HG03280 (cell line): ENCODE measurements around the gene CDCP2.

Experiments used
- ATAC-seq: cut with Tn5 transposase; IDR thresholded peaks from one replicate; pipeline ENCODE4 v1.9.1; 2021; ENCODE audit warnings: mild to moderate bottlenecking, moderate library complexity; ENCODE audit not compliant: unreplicated experiment

CDCP2 gene

DNA sequence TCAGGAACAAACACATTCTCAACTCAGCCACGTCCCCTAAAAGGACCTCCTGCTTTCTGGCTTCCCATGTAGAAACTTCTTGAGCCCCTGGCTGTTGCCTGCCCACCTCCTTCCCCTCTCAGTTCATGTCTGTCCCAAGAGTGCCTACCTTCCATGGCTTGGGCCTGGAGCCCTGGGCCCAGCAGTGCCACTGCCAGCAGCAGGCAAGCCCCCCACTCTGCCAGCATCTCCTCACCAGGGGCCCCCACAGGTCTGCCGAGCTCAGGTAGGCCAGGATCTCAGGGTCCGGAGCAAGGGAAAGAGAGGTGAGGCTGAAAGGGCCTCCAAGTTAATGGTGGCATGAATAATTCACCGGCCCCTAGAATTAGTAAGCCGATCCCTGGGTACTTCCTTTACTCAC, at the start of gene CDCP2:
CDCP2 (minus strand) TSS at position 305 of the 400 bp plus-strand sequence; CDS start at position 227, 78 bp downstream.
- ATAC-seq: no peak

DNA sequence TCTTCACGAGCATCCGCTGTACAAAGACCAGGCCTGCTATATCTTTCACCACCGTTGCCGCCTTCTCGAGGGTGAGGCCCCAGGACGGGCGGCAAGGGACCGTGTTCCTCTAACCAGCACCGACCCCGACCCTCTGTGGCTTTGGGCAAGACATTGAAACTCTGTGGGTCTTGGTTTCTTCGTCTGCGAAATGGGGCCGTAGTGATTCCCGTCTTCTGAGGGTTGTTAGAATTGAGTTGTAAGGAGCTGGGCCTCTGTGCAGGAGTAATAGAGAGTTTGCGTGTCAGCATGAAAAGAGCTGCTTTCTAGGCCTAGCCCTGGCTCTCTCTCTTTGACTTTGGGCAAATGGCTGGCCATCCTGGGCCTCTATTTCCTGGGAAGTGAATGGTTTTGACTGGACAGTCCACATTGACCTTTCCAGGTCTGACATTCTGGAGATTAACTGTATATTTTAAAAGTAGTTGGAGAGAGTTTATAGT, 47.8 kb upstream of the CDCP2 start:
- ATAC-seq: peak; percentile 6

DNA sequence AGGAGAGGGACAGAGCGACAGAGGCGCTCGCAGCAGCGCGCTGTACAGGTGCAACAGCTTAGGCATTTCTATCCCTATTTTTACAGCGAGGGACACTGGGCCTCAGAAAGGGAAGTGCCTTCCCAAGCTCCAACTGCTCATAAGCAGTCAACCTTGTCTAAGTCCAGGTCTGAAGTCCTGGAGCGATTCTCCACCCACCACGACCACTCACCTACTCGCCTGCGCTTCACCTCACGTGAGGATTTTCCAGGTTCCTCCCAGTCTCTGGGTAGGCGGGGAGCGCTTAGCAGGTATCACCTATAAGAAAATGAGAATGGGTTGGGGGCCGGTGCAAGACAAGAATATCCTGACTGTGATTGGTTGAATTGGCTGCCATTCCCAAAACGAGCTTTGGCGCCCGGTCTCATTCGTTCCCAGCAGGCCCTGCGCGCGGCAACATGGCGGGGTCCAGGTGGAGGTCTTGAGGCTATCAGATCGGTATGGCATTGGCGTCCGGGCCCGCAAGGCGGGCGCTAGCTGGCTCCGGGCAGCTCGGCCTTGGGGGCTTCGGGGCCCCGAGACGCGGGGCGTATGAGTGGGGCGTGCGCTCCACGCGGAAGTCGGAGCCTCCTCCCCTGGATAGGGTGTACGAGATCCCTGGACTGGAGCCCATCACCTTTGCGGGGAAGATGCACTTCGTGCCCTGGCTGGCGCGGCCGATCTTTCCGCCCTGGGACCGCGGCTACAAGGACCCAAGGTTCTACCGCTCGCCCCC, 47.1 kb upstream of the CDCP2 start, which contains the start of the genes CYB5RL and MRPL37:
CYB5RL (minus strand) TSS at position 266 of the 754 bp plus-strand sequence. CDS start 4,414 bp downstream, outside the sequence.
MRPL37 (plus strand) TSS at position 403 of the 754 bp plus-strand sequence; CDS start at position 480, 77 bp downstream.
- ATAC-seq: peak; percentile 97

DNA sequence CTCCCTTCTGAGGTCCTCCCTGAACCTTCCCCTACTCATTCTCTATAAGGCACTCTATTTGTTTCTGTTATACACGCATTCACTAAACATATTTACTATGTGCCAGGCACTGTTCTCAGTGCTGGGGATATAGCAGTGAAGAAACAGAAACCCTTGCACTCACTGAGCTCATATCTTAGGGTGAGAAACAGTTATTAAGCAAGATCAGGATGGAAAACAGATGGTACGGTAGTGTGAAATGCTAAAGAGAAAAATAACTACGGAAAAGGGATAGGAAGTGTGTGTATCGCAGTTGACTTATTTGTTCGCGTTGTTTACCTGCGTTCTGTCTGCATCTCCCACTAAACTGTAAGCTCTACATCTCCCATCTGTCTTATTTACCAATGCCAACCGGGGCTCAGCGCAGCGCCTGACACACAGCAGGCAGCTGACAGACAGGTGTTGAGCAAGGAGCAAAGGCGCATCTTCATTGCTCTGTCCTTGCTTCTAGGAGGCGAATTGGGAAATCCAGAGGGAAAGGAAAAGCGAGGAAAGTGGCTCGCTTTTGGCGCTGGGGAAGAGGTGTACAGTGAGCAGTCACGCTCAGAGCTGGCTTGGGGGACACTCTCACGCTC, 46.5 kb upstream of the CDCP2 start:
- ATAC-seq: no peak

DNA sequence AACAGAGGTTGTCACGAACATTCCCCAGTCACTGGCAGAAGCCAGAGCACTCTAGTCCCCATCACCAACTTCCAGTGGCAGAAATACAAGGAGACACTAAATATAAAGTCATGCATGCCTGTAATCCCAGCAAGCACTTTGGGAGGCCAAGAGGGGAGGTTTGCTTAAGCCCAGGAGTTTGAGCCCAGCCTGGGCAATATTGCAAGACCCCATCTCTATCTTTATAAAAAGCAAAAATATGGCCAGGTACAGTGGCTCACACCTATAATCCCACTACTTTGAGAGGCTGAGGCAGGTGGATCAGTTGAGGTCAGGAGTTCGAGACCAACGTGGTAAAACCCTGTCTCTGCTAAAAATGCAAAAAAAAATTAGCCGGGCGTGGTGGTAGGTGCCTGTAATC, 40.7 kb upstream of the CDCP2 start:
- no peak for ATAC-seq

DNA sequence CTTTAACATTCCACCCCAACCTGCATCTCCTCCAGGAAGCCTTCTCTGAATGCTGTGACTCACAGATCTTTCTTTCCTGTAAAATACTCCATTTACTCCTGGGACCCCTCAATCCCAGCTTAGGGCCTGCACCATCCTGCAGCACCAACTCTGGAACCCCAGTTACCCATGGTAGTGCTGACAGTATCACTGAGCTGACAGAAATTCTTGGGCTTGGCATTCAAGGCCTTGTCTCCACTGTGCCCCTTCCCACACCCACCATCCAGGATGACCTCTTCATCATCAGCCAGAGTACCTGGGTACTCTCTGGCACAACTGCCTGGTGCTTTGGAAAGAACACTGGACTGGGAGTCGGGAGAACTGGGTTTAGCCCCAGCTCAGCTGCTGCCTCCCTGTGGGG, 38.7 kb upstream of the CDCP2 start:
- no peak for ATAC-seq

DNA sequence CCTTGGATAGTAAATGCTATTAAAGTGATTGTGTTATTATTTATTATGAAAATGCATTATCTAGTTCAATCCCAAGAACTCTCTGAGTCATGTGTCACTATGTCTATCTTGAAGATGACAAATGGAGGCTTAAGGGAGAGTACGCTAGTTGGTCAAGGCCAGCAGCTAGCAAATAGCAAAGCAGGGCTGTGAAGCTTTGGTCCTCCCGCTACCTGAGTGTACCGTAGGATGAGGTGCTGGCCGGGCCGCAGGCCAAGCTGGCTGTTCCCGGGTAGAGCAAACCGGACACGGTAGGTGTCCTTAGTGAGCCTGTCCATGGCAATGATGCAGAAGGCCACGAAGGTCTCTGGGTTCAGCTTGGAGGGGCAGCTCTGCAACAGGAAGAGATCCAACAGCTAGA, 37.7 kb upstream of the CDCP2 start:
- ATAC-seq: no peak

DNA sequence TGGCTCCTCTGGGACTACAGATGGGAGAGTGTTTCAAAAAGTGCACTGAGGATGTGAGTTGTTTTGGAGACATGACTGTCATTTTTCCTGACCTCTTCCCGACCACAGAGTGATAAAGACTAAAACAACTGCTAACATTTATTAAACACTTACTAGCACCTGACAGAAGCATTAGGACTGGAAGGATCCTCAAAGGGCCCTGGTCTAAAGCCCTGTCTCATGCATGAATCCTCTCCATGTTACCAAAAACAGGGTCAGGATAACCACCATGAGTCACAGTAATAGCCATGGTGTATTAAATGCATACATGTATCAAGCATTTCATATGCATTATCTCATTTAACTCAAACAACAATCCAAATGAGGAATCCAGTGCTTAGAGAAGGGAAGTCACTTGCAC, 35.5 kb upstream of the CDCP2 start:
- no peak for ATAC-seq

DNA sequence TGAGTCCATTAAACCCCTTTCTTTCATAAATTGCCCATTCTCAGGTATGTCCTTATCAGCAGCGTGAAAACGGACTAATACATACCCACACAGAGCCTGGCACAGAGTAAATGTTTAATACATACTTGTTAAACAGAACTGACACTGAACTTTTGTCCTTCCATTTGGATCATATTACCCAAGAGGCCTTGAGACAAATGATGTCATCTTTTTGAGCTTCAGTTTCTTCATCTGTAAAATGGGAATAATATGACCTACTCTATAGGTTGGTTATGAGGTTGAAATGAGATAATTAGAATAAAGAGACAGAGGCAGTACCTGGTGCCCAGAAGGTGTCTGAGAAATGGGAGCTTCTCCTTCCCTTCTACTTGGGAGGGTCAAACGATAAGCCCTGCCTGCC, 33.3 kb upstream of the CDCP2 start:
- no peak for ATAC-seq

DNA sequence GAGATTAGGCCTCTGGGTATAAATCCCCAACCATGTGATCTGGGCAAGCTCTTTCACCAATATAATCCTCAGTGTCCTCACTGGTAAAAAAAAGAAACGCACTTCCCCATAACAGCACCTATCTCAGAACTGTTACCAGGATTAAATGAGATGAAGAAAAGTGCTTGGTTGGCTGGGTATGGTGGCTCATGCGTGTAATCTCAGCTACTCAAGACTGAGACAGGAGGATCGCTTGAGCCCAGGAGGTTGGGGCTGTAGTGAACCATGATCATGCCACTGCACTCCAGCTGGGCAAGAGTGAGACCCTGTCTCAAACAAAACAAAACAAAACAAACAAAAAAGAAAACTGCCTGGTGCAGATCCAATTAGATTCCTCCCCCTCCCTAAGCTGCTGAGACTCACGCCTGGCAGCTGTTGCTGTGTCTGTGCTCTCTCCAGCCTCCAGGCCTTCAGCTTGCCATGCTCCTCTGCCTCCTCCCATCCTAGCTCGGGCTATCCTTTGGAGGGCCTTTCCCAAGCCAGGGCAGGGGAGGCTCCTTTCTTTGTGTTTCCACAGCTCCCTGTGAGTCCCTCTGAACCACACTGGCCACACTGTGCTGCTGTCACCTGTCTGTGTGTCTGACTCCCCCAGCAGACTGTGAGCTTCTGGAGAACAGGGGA, 28.0 kb upstream of the CDCP2 start:
- no peak for ATAC-seq

DNA sequence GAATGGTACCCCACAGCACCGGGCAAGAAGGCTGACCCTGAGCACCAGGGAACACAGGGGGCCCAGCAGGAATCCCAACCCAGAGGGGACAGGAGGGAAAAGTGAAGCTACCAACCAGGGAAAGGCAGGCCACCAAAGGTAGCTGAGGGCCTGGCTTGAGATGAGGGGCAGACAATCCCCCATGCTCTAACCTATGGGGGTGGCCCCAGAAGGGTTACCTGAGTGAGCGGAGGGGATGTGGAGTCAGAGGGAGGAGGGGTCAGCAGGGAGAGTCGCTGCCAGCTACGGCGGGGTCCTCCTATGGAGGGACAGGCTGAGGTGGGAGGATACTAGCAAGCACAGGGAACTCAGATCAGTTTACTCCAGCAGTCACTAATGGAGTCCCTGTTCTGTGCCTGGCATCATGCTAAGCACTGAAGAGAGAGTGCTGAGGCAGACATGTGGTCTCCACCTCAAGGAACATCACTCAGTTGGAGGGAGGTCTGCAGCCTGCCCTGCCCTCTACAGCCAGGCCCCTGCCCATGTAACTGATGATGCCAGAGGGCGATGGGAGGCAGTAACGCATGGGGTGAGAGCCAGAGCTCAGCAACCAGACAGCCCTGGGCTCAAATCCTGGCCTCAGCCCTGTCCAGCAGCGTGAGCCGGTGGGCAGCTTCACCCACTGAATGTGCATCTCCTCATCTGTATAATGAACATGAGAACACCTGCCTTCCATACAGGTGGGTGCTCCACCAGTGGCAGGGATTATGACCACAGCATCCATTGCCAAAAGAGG, 25.7 kb upstream of the CDCP2 start:
- ATAC-seq: no peak

DNA sequence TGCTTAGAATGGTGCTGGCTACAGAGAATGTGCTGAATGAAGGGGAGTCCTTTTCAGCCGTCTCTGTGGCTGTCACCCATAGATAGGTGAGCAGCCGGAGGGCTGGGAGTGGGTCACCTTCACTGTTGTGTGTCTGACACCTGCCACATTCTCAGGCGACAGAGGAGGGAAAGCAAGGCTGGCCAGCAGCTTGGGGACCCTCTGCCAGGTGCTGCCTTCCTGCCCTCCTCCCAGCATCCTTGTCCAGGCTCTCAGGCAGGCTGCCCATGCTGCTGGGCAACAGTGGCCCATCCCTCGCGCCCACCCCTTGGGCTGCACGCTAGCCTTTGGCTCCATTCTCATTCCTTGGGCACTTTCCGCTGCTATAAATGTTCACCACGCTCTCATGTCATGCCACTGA, 24.9 kb upstream of the CDCP2 start:
- ATAC-seq: no peak

DNA sequence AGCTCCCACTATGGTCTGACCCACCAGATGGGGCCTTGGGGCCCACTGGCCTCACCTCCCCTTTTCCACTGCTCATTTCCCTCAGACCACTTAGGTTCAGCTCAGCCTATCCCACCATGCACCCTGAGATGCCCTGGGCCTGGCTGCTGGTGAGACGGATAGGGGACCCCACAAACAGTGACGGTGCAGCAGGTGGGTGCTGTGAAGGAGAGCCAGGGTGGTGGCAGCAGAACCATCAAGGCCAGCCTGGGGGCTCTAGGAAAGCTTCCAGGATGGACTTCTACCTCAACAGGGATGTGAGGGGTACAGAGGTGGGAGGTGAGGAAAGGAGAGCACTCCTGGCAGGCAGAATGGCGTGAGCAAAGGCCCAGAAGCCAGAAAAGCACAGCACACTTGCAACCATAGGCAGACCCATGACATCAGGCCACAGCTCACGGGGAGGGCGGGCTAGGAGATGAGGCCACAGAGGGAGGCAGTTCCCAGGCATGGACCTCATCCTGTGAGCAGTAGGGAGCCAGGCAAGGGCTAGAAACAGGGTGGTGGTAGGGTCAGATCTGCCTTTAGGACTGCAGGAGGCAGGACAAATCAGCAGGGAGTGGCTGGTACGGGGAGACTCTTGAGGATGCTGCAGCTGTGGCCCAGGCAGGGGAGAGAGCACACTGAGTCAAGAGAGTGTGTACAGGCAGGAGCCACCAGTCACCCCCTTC, 24.0 kb upstream of the CDCP2 start:
- no peak for ATAC-seq

DNA sequence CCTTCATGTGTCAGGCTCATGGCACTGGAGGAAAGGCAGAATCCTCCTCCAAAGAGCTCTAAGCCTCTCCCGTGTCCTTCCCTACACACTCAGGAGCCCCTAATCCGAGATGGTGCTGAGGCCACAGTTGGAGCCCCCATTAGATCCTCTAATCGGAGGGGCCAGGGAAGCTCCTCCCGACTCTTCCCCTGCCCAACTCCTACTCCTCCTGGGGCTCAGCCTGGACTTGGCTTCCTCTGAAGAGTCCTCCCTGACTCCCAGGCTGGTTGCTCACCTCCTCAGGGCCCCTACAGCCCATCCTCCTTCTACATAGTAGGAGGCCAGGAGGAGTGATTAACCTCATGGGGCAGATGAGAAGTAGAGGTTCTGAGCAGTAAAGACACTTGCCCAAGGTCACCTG, 21.3 kb upstream of the CDCP2 start:
- no peak for ATAC-seq

DNA sequence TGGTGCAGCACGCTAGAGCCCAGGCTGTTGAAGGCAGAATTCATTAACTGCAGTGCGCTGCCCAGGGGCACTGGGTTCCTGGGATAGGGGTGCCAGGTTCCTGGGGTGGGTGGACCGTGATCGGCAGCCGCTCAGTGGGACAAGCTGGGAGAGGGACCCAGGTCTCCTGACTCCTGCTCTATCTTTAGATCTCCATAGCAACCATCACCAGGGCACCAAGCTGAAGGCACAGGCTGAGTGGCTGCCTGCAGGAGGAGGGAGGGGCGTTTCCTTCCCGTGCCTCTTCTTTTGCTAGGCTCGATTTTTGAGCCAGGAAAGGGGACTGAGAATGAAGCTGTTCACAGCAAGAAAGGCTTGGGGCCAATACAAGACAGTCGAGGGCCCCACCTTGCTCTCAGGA, 20.9 kb upstream of the CDCP2 start:
- no peak for ATAC-seq

DNA sequence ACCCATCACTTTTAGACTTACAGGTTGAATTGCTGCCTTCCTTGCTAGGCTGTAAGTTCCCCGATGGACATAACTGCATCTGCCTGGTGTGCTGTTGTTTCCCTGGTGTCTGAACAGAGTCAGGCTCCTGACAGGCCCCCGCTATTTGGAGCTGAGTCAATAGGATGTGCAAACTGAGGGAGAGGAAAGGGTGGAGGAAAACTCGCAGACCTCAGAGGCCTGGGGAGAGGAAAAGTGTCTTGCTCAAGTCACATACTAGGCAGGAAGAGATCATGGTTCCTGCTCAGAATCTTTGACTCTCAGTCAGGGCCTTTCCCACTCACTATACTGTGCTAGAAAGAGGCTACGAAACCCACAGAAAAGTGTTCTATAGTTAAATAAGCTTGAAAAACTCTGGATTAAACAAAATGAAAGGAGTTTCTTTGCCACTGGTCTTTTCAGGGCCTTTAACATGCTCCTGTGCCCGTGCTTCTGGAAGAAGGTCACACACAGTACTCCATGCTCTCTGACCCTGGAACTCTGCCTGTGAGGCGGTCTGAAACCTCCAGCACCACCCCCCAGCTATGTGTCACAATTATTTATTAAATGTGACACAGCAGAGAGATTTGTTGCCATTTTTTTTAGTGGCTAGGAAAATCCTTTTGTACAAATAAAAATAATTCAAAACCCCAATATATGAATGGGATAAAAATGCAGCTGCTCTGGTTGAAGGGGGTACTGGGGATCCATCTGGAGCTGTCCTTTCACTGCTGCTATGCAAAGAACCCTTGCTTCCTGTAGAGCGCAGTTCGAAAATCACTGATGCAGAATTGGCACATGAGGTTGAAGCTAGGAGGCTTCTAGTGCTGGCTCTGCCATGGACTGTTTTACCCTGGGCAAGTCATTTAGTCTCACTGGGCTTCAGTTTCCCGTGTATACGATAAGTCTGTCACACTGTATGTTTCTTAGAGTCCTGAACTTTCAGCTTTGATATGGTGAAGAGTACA, 20.1 kb upstream of the CDCP2 start:
- ATAC-seq: no peak

DNA sequence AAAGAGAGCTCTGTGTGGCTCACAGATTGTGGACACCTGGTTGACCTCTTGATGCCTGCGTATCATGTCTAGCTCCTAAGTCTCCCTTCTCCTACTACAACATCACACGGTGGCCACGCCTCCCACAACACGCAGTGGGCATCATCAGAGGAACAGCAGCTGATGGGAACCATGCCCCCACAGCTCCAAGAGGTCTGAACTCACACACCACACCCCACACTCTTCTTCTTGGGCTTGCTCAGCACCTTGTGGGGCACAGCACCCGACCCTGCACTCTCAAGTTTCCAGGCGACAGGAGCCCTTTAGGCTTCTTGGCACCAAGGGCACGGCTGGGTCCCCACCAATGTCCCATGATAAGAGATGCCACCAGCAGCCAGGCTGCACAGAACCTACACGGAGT, 18.8 kb upstream of the CDCP2 start:
- ATAC-seq: no peak

DNA sequence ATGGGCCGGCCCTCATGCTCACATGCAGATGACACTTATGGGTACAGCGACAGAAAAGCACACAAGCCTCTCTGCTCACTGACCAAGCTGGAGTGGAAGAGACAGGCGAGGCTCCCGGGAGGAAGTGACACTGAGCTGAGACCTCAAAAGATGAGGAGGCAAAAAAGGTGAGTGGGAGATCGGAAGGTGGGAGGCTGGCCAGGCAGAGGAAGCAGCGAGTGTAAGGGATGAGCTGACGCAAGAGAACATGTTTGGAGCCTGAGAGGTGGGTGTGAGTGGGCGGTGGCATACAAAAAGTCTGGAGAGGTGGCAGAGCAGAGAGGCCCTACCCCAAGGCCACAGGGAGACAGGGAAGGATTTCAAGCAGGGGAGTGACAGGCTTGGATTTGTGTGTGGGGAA, 18.2 kb upstream of the CDCP2 start:
- no peak for ATAC-seq

DNA sequence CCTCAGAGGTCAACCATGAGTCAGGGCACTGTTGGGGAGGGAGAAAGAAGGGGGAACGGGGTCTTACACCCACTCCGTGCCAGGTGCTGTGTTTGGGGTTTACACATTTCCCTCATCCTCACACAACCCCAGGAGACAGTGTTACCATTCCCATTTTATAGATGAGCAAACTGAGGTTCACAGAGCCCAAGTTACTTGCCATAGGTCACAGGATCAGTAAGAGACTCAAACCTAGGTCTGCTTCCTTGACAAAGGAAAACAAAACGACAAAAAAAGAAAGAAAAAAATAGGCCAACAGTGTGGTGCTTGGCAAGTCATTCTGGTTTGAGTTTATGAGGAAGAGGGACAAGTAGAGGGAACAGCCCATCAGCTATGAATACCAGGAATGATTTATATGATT, 16.3 kb upstream of the CDCP2 start:
- ATAC-seq: no peak
